ENCODE data around the gene NAA25.

DNA sequence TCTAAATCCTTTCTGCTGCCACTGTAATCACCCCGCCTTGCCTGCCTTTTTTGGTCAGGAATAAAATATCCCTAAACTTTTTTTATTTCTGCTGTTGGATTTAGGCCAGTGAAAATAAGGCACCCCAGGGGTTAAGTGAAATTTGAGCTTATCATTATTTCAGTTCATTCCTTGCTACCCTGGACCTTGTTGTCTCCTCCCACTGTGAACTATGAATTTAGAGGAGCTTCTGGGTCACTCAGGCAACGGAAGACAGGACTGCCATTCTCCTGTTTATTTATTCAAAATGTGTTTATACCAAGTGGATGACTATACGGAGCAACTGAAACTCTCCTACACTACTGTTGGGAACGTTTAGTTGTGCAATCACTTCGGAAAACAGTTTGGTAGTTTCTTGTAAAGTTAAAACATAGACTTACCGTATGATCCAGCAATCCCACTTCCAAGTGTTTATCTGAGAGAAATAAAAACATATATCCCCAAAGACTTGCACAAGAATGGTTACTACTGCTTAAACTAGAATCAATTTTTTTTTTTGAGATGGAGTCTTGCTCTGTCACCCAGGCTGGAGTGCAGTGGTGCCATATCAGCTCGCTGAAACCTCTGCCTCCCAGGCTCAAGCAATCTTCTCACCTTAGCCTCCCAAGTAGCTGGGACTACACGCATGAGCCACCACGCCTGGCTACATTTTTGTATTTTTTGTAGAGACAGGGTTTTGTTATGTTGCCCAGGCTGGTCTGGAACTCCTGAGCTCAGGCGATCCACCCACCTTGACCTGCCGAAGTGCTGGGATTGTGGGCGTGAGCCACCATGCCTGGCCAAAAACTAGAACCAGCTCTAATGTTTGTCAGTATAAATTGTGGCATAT, 14.5 kb upstream of the NAA25 start:
- no peak for TF ChIP-seq POLR2AphosphoS5 (IDR thresholded peaks at IDR 0.05)
- TF ChIP-seq, protein P1, sequence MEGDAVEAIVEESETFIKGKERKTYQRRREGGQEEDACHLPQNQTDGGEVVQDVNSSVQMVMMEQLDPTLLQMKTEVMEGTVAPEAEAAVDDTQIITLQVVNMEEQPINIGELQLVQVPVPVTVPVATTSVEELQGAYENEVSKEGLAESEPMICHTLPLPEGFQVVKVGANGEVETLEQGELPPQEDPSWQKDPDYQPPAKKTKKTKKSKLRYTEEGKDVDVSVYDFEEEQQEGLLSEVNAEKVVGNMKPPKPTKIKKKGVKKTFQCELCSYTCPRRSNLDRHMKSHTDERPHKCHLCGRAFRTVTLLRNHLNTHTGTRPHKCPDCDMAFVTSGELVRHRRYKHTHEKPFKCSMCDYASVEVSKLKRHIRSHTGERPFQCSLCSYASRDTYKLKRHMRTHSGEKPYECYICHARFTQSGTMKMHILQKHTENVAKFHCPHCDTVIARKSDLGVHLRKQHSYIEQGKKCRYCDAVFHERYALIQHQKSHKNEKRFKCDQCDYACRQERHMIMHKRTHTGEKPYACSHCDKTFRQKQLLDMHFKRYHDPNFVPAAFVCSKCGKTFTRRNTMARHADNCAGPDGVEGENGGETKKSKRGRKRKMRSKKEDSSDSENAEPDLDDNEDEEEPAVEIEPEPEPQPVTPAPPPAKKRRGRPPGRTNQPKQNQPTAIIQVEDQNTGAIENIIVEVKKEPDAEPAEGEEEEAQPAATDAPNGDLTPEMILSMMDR (IDR thresholded peaks at IDR 0.05), result no peak

Measured in prostate gland (tissue), 2 donors.